HepG2 (cell line): ENCODE measurements around the gene PGLYRP4. TPM values are rescaled to one million over a fixed set of nuclear protein-coding genes. Genes with fewer than 3 reads are reported as not detected.

ENCODE experiments used
- ATAC-seq: fragments of 200-7000 bp; cut with Tn5 transposase; 3 replicates; pipeline ENCODE4 v1.9.1; 2020; ENCODE audit warnings: mild to moderate bottlenecking, moderate library complexity
- BruUV-seq: library from RNA; stranded (reverse); fragments of 400-500 nt; replicated peaks from 2 replicates; lab custom pipeline; 2021; lab: Mats Ljungman, UMichigan
- CTCF ChIA-PET: fragments of 300-600 bp; formaldehyde crosslinking; extraction: SDS; loops from one replicate; lab custom pipeline; 2021; ENCODE audit warnings: low total read pairs, inconsistent platforms, low intra/inter-chr PET ratio; lab: Yijun Ruan, JAX
- POLR2A ChIA-PET: fragments of 350-600 bp; sonication (Branson Sonifier 250); formaldehyde crosslinking; loops from one replicate; lab custom pipeline; 2020; ENCODE audit warnings: antibody characterized with exemption, inconsistent platforms; lab: Yijun Ruan, JAX
- DNase-seq: peaks from one replicate; pipeline ENCODE4 v3.0.0-alpha.2; 2015; ENCODE audit warnings: low spot score
- FAIRE-seq: peaks from 3 replicates; lab custom pipeline; 2011; peaks lifted over from hg19 to GRCh38; lab: Jason Lieb, UNC
- H2AFZ ChIP-seq: one replicate; pipeline ENCODE4 v1.6.1; 2011; ENCODE audit warnings: low read length, inconsistent platforms
- H3K27ac ChIP-seq: fragments of 300-600 bp; 3 replicates; pipeline ENCODE4 v1.8.0; 2011; ENCODE audit warnings: mixed run types, mild to moderate bottlenecking, mixed read lengths, low read length, inconsistent platforms; ENCODE audit not compliant: insufficient read depth; ENCODE audit errors: extremely low read length
- H3K27me3 ChIP-seq, 2 experiments: fragments of 200-600 bp in 1 of 2; 2 replicates in 1 of 2; 3 replicates in 1 of 2; pipeline versions ENCODE4 v1.6.0 to v1.8.0; 2011; ENCODE audit warnings: low read length in 2 of 2, mild to moderate bottlenecking in 2 of 2, moderate library complexity in 2 of 2, inconsistent platforms in 1 of 2; ENCODE audit not compliant: insufficient read depth in 2 of 2, control insufficient read depth in 1 of 2
- H3K36me3 ChIP-seq, 2 experiments: fragments of 200-600 bp in 1 of 2; replicated peaks in 1 of 2; 2 replicates in 1 of 2; 3 replicates in 1 of 2; pipeline versions ENCODE4 v1.5.1 to v1.8.0; 2011; ENCODE audit warnings: low read length in 2 of 2, inconsistent platforms in 1 of 2; ENCODE audit not compliant: insufficient read depth in 2 of 2, control insufficient read depth in 1 of 2
- H3K4me1 ChIP-seq: 2 replicates; pipeline ENCODE4 v1.5.1; 2012; ENCODE audit warnings: low read length, inconsistent platforms; ENCODE audit not compliant: insufficient read depth
- H3K4me2 ChIP-seq: 2 replicates; pipeline ENCODE4 v1.6.0; 2011; ENCODE audit warnings: low read depth, low read length, inconsistent platforms
- H3K4me3 ChIP-seq, 3 experiments: fragments of 200-600 bp in 1 of 3; sonication (generic), shearing (Covaris generic) in 1 of 3; replicated peaks in 1 of 3; 2 replicates each; pipeline ENCODE4 v1.5.1; 2011 to 2016; ENCODE audit warnings: low read length in 3 of 3, inconsistent platforms in 2 of 3, low read depth in 2 of 3, mild to moderate bottlenecking in 2 of 3, control low read depth in 1 of 3, mixed read lengths in 1 of 3; ENCODE audit not compliant: insufficient read depth in 1 of 3
- H3K79me2 ChIP-seq: one replicate; pipeline ENCODE4 v1.6.1; 2011; ENCODE audit warnings: low read length, inconsistent platforms; ENCODE audit not compliant: insufficient read depth
- H3K9ac ChIP-seq: 2 replicates; pipeline ENCODE4 v1.6.0; 2011; ENCODE audit warnings: mild to moderate bottlenecking, low read depth, low read length, inconsistent platforms; ENCODE audit not compliant: insufficient read depth
- H3K9me3 ChIP-seq: 2 replicates; pipeline ENCODE4 v1.5.1; 2012; ENCODE audit warnings: mild to moderate bottlenecking, low read length
- H4K20me1 ChIP-seq: 2 replicates; pipeline ENCODE4 v1.6.0; 2011; ENCODE audit warnings: inconsistent platforms, mild to moderate bottlenecking, low read length, moderate library complexity; ENCODE audit not compliant: insufficient read depth
- CEBPG ChIP-seq: IDR thresholded peaks from 2 replicates; pipeline ENCODE4 v1.6.1; 2016
- CHD4 ChIP-seq: fragments of 200-600 bp; sonication (generic); IDR thresholded peaks from 2 replicates; pipeline ENCODE4 v1.7.0; 2017; ENCODE audit warnings: mild to moderate bottlenecking, low read length, borderline replicate concordance
- FOXK2 ChIP-seq: fragments of 450-650 bp; IDR thresholded peaks from 2 replicates; pipeline ENCODE4 v1.6.1; 2016
- GPN1 ChIP-seq: sonication (generic); formaldehyde crosslinking; IDR thresholded peaks from 2 replicates; pipeline ENCODE4 v1.5.1; 2020; ENCODE audit warnings: missing genetic modification reagents, borderline replicate concordance
- PAWR ChIP-seq: sonication (generic); formaldehyde crosslinking; IDR thresholded peaks from 2 replicates; pipeline ENCODE4 v1.4.0; 2020; ENCODE audit warnings: missing genetic modification reagents, mild to moderate bottlenecking, borderline replicate concordance
- PHF21A ChIP-seq: sonication (generic); formaldehyde crosslinking; IDR thresholded peaks from 2 replicates; pipeline ENCODE4 v1.5.0; 2020; ENCODE audit warnings: mild to moderate bottlenecking, missing genetic modification reagents
- ZNF274 ChIP-seq: sonication (generic); formaldehyde crosslinking; IDR thresholded peaks from 2 replicates; pipeline ENCODE4 v1.5.1; 2020; ENCODE audit warnings: mild to moderate bottlenecking, missing genetic modification reagents
- ZNF335 ChIP-seq: sonication (generic); formaldehyde crosslinking; IDR thresholded peaks from 2 replicates; pipeline ENCODE4 v1.4.0; 2020; ENCODE audit warnings: missing genetic modification reagents
- ZNF615 ChIP-seq: sonication (generic); formaldehyde crosslinking; IDR thresholded peaks from 2 replicates; pipeline ENCODE4 v1.5.0; 2020; ENCODE audit warnings: mild to moderate bottlenecking, missing genetic modification reagents, borderline replicate concordance
- WGBS: methylation state at CpG from one replicate; pipeline ENCODE4 v1.1.6; 2017; ENCODE audit warnings: low lambda C conversion rate; 5-methylcytosine and 5-hydroxymethylcytosine counted together
- in situ Hi-C: cut with HindIII; loops from 2 replicates; pipeline ENCODE4 v1.10.0; 2017; ENCODE audit warnings: low pct_unique_long_range_greater_than_20kb; ENCODE audit not compliant: extremely low pct_ligation_motif_present
- intact Hi-C: fragments of 100-400 bp; cut with micrococcal nuclease; formaldehyde crosslinking; loops from one replicate; pipeline ENCODE4 v1.10.0; 2022; ENCODE audit not compliant: unreplicated experiment
- polyA plus RNA-seq, 8 experiments: library from polyadenylated mRNA; depleted of rRNA in 3 of 8; stranded (reverse) in 7 of 8; unstranded in 1 of 8; fragments of >200 nt; fragmentation: Illumina TruSeq in 4 of 8; extraction: Trizol in 4 of 8; gene quantifications; 2 replicates each; pipeline versions ENCODE4 v1.2.1 to v1.2.3, GENCODE V29; 2011 to 2016; ENCODE audit warnings: low read depth in 4 of 8, missing spikeins in 1 of 8, mixed read lengths in 1 of 8; ENCODE audit not compliant: insufficient read depth in 1 of 8
- total RNA-seq, 5 experiments: library from RNA; depleted of rRNA; stranded (reverse); fragments of >200 nt; fragmentation: Illumina TruSeq; extraction: Trizol; gene quantifications; 2 replicates each; pipeline ENCODE4 v1.2.3, GENCODE V29; 2016; ENCODE audit warnings: low read depth in 1 of 5
- TF ChIP-seq, protein P1 (sequence below): sonication (generic); formaldehyde crosslinking; IDR thresholded peaks from 2 replicates; pipeline ENCODE4 v1.4.0; 2020; ENCODE audit warnings: missing genetic modification reagents, mild to moderate bottlenecking, borderline replicate concordance
- TF ChIP-seq, protein P2 (sequence below): sonication (generic); formaldehyde crosslinking; IDR thresholded peaks from 2 replicates; pipeline ENCODE4 v1.8.0; 2022; ENCODE audit warnings: missing genetic modification reagents, mild to moderate bottlenecking, moderate library complexity, borderline replicate concordance
- TF ChIP-seq, protein P3 (sequence below): sonication (generic); formaldehyde crosslinking; IDR thresholded peaks from 2 replicates; pipeline ENCODE4 v1.5.0; 2020; ENCODE audit warnings: missing genetic modification reagents
- TF ChIP-seq, protein P4 (sequence below): sonication (generic); formaldehyde crosslinking; IDR thresholded peaks from 2 replicates; pipeline ENCODE4 v1.5.1; 2020; ENCODE audit warnings: missing genetic modification reagents, mild to moderate bottlenecking, borderline replicate concordance

PGLYRP4 gene
- total and polyA plus RNA-seq, 2 of the 13 experiments (the other 11 are each of a cell fraction or from before 2014, with no cell fraction given) = not detected

DNA sequence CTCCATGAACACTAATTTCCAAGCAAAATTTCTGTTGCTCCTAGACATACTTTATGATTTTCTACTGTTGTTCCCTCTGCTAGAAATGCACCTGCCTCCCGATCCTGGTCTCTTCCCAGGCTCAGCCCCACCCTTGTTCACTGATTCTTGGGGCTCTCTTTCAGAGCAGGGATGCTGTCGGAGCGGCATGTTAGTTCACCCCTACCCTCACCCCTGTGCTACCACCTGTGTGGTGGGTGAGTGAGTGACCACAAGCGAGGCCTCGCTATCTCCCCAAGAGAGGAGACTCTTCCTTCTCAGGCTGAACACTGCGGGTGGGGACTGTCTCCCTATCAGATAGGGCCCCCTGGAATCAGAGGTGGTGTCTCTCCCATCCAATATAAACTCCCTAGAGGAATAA, 47.1 kb upstream of the PGLYRP4 start:
- Histone ChIP-seq H3K9ac (no peak overlapping the region), H3K79me2 (no peaks in the 10 kb centered on the region), H3K9me3 (no peaks in the 10 kb centered on the region), H3K4me3 (no peak overlapping the region), H3K27ac (no peak overlapping the region), H3K36me3 (no peaks in the 10 kb centered on the region), H2AFZ (no peak overlapping the region), H4K20me1 (no peaks in the 10 kb centered on the region), H3K4me1 (no peaks in the 10 kb centered on the region), H3K4me2 (no peak overlapping the region), H3K27me3 (peaks cover 1 to 49% of the 10 kb centered on the region in 2 experiments; a peak in 4 of 5 replicates)
- CTCF ChIA-PET = no interaction called here
- ATAC-seq (no peak), DNase-seq (no peak), FAIRE-seq (no peak)
- in situ Hi-C loops = no loop called here
- 6% methylated on average over 3 of the region's 6 CpGs for WGBS
- no TSS peak for BruUV-seq
- intact Hi-C loops = loop anchor here (10.0 kb wide), 2 partner anchors 61 to 1001 kb away; no protein-coding TSS in a partner anchor
- POLR2A ChIA-PET = no interaction called here
- TF ChIP-seq, protein P1, sequence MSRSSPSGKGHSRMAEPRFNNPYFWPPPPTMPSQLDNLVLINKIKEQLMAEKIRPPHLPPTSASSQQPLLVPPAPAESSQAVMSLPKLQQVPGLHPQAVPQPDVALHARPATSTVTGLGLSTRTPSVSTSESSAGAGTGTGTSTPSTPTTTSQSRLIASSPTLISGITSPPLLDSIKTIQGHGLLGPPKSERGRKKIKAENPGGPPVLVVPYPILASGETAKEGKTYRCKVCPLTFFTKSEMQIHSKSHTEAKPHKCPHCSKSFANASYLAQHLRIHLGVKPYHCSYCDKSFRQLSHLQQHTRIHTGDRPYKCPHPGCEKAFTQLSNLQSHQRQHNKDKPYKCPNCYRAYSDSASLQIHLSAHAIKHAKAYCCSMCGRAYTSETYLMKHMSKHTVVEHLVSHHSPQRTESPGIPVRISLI = no peak
- TF ChIP-seq PHF21A (CRISPR knock-in tag) = no peak
- TF ChIP-seq, protein P2, sequence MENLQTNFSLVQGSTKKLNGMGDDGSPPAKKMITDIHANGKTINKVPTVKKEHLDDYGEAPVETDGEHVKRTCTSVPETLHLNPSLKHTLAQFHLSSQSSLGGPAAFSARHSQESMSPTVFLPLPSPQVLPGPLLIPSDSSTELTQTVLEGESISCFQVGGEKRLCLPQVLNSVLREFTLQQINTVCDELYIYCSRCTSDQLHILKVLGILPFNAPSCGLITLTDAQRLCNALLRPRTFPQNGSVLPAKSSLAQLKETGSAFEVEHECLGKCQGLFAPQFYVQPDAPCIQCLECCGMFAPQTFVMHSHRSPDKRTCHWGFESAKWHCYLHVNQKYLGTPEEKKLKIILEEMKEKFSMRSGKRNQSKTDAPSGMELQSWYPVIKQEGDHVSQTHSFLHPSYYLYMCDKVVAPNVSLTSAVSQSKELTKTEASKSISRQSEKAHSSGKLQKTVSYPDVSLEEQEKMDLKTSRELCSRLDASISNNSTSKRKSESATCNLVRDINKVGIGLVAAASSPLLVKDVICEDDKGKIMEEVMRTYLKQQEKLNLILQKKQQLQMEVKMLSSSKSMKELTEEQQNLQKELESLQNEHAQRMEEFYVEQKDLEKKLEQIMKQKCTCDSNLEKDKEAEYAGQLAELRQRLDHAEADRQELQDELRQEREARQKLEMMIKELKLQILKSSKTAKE = no peak
- no peak for TF ChIP-seq PAWR (CRISPR knock-in tag)
- TF ChIP-seq, protein P3, sequence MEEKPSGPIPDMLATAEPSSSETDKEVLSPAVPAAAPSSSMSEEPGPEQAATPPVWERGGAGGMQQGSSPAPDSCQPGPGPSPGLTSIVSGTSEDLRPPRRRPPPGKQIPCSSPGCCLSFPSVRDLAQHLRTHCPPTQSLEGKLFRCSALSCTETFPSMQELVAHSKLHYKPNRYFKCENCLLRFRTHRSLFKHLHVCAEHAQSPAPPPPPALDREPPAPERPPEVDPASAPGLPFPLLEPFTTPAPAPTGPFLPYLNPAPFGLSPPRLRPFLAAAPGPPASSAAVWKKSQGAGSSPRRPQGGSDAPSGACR = no peak
- no peak for TF ChIP-seq FOXK2
- TF ChIP-seq CHD4 = no peak
- TF ChIP-seq, protein P4, sequence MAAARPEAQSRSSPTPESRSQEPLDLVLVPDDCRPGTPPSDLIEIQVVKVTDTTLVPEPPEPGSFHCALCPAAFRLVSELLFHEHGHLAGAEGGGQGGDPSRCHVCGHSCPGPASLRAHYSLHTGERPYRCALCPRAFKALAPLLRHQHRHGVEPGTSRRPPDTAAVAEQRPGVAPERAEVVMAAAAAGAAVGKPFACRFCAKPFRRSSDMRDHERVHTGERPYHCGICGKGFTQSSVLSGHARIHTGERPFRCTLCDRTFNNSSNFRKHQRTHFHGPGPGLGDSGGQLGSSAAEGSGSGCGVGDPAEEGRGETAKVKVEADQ (CRISPR knock-in tag) = no peak
- TF ChIP-seq ZNF335 (CRISPR knock-in tag) = no peak
- TF ChIP-seq ZNF274 = no peak
- TF ChIP-seq CEBPG (CRISPR knock-in tag) = no peak
- no peak for TF ChIP-seq GPN1 (CRISPR knock-in tag)
- no peak for TF ChIP-seq ZNF615 (CRISPR knock-in tag)
